ENCODE data around the gene RNH1.

DNA sequence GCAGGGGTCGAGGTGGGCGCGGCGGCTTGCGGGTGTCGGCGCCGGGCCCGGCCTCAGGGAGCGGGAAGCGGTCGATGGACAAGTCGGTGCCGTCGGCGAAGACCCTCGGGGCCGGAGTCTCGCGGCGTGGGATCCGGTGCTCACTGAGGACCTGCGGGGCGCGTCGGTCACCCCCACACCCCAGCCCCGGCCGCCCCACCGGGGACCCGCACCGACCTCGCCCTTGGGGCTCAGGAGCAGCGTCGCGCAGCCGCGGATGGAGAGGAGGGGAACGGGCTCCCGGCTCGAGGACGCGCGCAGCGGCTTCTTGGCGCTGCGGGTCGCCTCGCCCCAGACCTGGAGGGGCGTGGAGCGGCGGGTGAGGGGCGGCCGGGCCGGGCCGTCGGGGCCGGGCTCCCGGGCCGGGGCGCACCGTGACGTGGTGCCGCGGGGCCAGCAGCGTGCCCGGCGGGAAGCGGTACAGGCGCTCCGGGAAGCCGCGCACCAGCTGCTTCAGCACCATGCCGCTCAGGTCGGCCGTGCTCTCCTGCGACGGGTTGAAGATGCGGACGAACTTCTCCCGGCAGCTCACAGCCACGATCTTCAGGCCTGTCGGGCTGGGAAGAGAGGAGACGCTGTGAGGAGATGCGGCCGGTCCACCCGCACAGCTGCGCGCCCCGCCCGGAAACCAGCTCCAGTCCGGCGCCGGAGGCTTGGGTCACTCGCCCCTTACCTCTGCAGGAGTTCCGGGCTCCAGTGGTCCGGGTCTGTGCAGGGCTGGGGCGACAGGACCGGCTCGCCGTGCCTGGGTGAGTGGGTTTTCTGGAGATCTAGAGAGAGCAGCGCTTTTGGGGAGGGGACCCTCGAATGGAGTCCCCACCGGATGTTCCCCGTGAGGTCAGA is 49.0 kb upstream of the RNH1 start:
- TF ChIP-seq, protein P1, sequence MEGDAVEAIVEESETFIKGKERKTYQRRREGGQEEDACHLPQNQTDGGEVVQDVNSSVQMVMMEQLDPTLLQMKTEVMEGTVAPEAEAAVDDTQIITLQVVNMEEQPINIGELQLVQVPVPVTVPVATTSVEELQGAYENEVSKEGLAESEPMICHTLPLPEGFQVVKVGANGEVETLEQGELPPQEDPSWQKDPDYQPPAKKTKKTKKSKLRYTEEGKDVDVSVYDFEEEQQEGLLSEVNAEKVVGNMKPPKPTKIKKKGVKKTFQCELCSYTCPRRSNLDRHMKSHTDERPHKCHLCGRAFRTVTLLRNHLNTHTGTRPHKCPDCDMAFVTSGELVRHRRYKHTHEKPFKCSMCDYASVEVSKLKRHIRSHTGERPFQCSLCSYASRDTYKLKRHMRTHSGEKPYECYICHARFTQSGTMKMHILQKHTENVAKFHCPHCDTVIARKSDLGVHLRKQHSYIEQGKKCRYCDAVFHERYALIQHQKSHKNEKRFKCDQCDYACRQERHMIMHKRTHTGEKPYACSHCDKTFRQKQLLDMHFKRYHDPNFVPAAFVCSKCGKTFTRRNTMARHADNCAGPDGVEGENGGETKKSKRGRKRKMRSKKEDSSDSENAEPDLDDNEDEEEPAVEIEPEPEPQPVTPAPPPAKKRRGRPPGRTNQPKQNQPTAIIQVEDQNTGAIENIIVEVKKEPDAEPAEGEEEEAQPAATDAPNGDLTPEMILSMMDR (IDR thresholded peaks at IDR 0.05) = no peak
- TF ChIP-seq SIN3A (IDR thresholded peaks at IDR 0.05; ENCODE audit: borderline replicate concordance, insufficient read depth, low read depth, low read length) = no peak; the same call in 1 of the 2 replicates

Measured in Panc1 (cell line).